K562 (cell line): Measurements from ENCODE around the gene SLC26A11.

Experiments used
- NRF1 ChIP-seq, 2 experiments: fragments of 450-650 bp; IDR thresholded peaks in 1 of 2; conservative IDR thresholded peaks in 1 of 2; 2 replicates each; pipeline ENCODE4 v1.6.1; 2014; ENCODE audit warnings: mild to moderate bottlenecking in 2 of 2
- ZFP1 ChIP-seq: fragments of 450-650 bp; formaldehyde crosslinking; IDR thresholded peaks from 2 replicates; pipeline ENCODE4 v1.4.0; 2020; ENCODE audit warnings: mild to moderate bottlenecking, mixed read lengths
- ZNF124 ChIP-seq: sonication (generic); formaldehyde crosslinking; IDR thresholded peaks from 2 replicates; pipeline ENCODE4 v1.8.1; 2022; ENCODE audit warnings: missing genetic modification reagents
- TF ChIP-seq, protein P1 (sequence below): fragments of 450-650 bp; formaldehyde crosslinking; IDR thresholded peaks from 2 replicates; pipeline ENCODE4 v1.4.0; 2022; ENCODE audit warnings: mild to moderate bottlenecking, moderate library complexity

DNA sequence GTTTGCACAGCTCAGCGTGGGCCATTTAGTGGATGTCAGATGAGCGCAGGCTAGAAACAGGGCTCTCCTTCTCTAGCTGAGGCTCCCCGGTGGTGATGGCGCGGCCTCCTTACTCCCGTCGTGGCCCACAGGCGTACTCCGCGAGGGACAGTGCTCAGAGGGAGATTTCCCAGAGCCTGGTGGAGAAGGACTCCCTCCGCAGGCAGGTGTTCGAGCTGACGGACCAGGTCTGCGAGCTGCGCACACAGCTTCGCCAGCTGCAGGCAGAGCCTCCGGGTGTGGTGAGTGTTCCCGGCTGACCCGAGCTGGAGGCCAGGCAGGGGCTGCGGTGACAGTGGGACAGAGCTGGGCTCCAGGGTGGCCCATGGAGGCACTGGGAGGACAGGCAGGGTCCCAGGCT, 29.0 kb upstream of the SLC26A11 start:
- TF ChIP-seq NRF1 (conservative IDR thresholded peaks at IDR 0.05 in 1 of 2, IDR thresholded peaks at IDR 0.05 in 1 of 2) = no peak
- TF ChIP-seq, protein P1, sequence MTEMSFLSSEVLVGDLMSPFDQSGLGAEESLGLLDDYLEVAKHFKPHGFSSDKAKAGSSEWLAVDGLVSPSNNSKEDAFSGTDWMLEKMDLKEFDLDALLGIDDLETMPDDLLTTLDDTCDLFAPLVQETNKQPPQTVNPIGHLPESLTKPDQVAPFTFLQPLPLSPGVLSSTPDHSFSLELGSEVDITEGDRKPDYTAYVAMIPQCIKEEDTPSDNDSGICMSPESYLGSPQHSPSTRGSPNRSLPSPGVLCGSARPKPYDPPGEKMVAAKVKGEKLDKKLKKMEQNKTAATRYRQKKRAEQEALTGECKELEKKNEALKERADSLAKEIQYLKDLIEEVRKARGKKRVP (CRISPR knock-in tag) = no peak
- TF ChIP-seq ZNF124 (CRISPR knock-in tag) = no peak
- no peak for TF ChIP-seq ZFP1 (CRISPR knock-in tag)
